Stimulated activated CD4-positive, alpha-beta T cell treated with anti-CD3 and anti-CD28 coated beads, Interleukin-1b, Interleukin-23, amount 100 ng/mL, for 48 hours (primary cell): ENCODE data around the gene CACNB1.
"Not testable (repeated sequence)": the region's sequence is repeated elsewhere in the genome, so short reads cannot be mapped to it uniquely, and the experiment has no call there.

Experiments
- DNase-seq: peaks from one replicate; pipeline ENCODE4 v3.0.0-alpha.2; 2020

The CACNB1 gene

GRCh38 chr17:39150104-39150634, 47.3 kb downstream of the CACNB1 start:
- DNase-seq: no peak

GRCh38 chr17:39147221-39148185, 50.0 kb downstream of the CACNB1 start:
- DNase-seq: no peak

DNA sequence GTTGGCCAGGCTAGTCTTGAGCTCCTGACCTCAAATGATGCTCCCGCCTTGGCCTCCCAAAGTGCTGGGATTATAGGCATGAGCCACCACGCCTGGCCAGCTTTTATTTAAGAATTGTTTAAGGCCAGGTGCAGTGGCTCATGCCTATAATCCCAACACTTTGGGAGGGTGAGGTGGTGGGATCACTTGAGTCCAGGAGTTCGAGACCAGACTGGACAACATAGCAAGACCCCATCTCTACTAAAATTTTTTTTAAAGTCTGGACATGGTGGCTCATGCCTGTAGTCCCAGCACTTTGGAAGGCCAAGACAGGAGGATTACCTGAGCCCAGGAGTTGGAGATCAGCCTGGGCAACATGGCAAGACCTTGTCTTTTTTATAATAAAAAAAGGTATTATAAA, 51.2 kb downstream of the CACNB1 start:
- DNase-seq: no peak

- no peak for DNase-seq
These were observed 52.3 kb downstream of the CACNB1 start for GRCh38 chr17:39145143-39145542.

DNA sequence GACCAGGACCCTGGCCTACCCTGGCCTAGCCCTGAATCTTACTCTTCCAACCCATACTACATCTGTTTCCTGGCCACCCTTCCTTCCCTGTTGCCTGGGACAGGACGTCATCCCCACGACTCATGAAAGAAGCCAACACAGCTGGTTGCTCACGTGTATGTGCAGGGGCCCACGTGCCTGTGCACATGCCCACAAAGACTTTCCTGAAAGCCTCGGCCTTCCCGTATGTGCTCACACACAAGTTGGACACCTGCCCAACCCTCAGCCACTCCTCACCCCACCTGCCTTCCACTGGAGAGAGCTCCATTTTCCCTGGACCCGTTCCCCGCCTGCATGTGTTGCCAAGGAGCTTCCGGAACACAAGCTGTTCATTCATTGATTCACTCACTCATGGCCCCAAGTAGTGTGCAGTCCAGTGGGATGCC, 53.0 kb downstream of the CACNB1 start:
- DNase-seq: no peak

- no peak for DNase-seq
These were observed 53.8 kb downstream of the CACNB1 start for GRCh38 chr17:39143552-39144093.

DNA sequence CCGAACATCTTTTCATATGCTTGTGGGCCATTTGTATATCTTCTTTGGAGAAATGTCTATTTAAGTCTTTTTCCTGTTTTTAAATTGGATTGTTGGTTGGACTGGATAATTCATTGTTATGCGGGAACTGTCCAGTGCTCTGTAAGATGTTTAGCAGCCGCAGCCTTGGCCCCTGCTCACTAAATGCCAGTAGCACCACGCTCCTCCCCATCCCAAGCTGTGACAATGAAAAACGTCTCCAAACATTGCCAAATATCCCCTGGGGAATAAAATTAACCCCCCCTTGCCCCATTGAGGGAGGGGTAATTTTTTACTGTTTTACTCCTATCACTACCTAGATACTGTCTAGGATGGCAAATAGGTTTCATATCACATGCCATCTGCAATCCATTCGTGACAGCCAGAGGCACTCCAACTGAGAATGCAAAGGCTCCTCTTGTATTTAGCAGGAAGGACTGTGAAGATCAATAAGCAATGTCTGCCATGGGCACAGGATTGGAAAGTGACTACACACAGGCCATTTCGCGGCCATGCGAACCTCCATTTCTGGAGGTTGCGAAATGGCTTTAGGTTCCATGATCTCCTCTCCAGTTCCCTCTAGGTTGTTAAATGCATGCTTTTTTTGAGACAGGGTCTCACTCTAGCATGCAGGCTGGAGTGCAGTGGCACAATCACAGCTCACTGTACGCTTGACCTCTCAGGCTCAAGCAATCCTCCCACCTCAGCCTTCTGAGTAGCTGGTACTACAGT, 55.4 kb downstream of the CACNB1 start:
- no peak for DNase-seq

GRCh38 chr17:39141294-39141693, 56.2 kb downstream of the CACNB1 start:
- no peak for DNase-seq

DNA sequence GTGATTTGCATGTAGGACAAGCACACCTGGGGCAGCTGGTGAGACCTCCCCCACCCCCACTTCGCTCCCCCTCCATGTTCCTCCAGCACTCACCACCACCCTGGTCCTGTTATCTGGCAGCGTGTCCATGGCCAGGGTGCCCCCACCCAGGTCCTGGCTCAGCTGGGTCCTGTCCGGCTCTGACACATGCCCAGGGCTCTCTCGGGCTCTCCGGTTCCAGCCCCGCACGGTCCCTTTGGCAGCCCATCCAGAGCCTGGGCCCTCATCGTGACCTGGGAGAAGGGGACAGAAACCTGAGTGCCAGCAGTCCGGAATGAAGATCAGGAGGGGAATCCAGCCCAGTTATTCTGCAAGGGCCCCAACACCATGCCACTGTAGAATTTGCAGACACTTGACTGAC, 57.9 kb downstream of the CACNB1 start:
- DNase-seq: no peak

DNA sequence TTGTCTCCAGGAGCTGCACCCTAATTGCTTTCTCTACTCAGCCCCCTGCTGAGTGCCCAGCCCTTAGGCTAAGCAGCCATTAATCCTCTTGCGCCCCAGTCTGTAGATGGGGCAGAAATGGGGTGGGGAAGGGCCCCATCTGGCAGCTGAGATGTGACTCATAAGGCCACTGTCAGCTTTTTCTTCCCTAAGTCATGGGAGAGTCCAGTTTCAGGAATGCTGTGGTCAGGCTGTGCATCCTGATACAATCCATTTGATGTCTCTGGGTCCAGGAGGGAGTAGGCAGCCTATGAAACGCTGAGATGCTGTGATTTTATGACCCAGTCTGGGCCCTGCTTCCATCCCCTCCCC, 58.3 kb downstream of the CACNB1 start:
- no peak for DNase-seq

GRCh38 chr17:39138431-39139160, 58.9 kb downstream of the CACNB1 start:
- DNase-seq: no peak

DNA sequence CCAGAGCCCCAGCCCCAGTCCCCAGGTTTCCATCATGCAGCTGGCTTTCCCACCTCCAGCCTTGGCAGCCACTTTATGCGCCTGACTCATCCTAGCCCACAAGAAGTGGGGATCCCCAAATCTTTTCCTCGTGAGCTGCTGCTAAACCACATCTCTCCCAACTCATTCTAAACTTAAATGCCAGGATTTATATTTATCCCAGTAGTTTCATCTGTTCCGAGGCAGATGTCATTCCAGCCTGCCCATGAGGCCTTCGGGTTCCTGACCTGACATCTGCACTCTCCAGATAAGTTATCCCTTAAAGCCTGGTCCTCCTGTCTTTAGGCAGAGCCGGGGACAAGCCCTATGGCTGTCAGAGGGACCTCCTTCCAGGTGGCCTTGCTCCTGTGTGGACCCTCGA, 62.6 kb downstream of the CACNB1 start:
- no peak for DNase-seq

GRCh38 chr17:39132192-39132610, 65.3 kb downstream of the CACNB1 start:
- no peak for DNase-seq

DNA sequence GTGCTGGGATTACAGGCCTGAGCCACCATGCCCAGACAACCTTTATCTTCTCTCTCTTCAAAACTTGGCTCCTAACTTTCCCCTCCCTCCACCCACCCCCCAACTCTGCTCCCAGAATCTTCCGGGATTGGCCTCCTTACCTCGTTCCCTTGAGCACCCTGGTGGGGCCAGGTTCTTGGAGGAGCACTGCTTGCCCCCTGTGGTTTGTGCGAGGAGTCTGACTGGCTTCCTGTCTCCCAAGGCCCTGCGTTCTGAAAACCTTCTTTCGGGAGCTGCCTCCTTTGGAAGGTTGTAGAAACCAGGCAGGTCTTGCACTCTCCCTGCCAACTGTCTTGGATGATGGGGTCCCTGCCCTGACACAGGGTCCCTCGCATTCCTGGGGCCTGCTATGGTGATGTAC, 65.9 kb downstream of the CACNB1 start:
- no peak for DNase-seq

GRCh38 chr17:39130205-39130604, 67.3 kb downstream of the CACNB1 start:
- DNase-seq: no peak

DNA sequence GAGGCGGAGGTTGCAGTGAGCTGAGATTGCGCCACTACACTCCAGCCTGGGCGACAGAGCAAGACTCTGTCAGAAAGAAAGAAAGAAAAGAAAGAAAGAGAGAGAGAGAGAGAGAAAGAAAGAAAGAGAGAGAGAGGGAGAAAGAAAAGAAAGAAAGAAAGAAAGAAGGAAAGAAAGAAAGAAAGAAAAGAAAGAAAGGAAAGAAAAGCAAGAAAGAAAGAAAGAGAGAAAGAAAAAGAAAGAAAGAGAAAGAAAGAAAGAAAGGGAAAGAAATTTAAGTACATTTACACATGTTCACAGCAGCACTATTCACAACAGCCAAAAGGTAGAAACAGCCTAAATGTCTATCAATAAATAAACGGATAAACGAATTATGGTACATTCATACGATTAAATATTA, 67.9 kb downstream of the CACNB1 start:
- not testable (repeated sequence) for DNase-seq

GRCh38 chr17:39126436-39126835, 71.0 kb downstream of the CACNB1 start:
- no peak for DNase-seq

DNA sequence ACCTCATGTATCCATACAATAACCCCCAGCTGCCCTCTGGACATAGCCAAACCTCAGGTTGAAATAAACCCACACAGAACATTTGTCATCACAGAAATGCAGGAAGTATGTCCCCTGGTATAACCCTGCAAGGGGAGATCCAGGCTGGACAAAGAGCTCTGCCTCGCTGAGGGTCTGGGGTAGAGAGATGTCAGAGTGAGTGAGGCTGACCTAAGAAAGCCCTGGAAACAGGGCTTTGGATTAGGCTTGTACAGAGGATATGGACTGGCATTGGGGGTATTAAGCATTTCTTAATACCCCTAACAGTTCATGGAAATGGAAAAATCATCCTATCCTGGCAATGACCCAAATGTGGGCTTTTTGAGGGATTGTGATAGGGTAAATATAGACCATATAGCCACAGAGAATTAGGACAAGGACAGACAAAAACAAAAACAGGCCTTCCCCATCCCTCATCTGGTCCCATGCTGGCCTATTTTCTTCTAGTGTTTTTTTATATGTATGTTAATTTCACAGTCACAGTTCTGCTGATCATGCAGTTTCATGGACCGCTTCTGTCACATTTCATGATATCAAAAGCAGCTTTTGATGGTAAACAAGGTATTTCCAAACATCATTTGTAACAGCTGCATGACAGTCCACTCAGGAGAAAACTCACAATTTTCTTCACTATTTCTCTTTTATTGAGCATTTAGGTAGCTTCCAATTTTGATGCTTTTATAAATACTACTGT, 72.2 kb downstream of the CACNB1 start:
- DNase-seq: no peak

- DNase-seq: no peak
These were observed 73.8 kb downstream of the CACNB1 start for GRCh38 chr17:39123627-39124026.
